D721Med (cell line): Measurements from ENCODE around the gene FYTTD1.
A peak's percentile ranks its signal among the peaks of the same experiment; 100 is the strongest.

Source experiments
- DNase-seq: peaks from one replicate; pipeline ENCODE4 v3.0.0; 2011; ENCODE audit warnings: low spot score; ENCODE audit not compliant: insufficient read length
- FAIRE-seq: peaks from 2 replicates; lab custom pipeline; 2011; peaks lifted over from hg19 to GRCh38; lab: Jason Lieb, UNC
- CTCF ChIP-seq: IDR thresholded peaks from 2 replicates; pipeline ENCODE4 v1.5.1; 2012; ENCODE audit warnings: mild to moderate bottlenecking, control low read depth; ENCODE audit not compliant: insufficient read depth; ENCODE audit errors: missing control alignments

Gene FYTTD1

GRCh38 chr3:197733042-197733441 is 16.6 kb upstream of the FYTTD1 start:
- DNase-seq (no peak), FAIRE-seq (no peak)
- no peak for TF ChIP-seq CTCF

GRCh38 chr3:197734667-197735318 is 14.9 kb upstream of the FYTTD1 start:
- no peak for FAIRE-seq
- no peak for TF ChIP-seq CTCF
- no peak for DNase-seq

GRCh38 chr3:197736010-197736490 is 13.6 kb upstream of the FYTTD1 start:
- DNase-seq (no peak), FAIRE-seq (no peak)
- TF ChIP-seq CTCF = no peak

GRCh38 chr3:197736491-197737318 is 13.0 kb upstream of the FYTTD1 start, which contains the start of gene RUBCN:
Gene RUBCN (minus strand): TSS chr3:197736904. CDS start chr3:197736719, 185 bp downstream.
- no peak for FAIRE-seq
- TF ChIP-seq CTCF = no peak
- peak; percentile 74 for DNase-seq

GRCh38 chr3:197737319-197737649 is 12.4 kb upstream of the FYTTD1 start:
- no peak for TF ChIP-seq CTCF
- FAIRE-seq (no peak), DNase-seq (no peak)

GRCh38 chr3:197737749-197738462 is 11.8 kb upstream of the FYTTD1 start:
- TF ChIP-seq CTCF = no peak
- FAIRE-seq (no peak), DNase-seq (no peak)
